Measurements from ENCODE around the gene ATF7.
"Not testable (repeated sequence)": the region's sequence is repeated elsewhere in the genome, so short reads cannot be mapped to it uniquely, and the experiment has no call there.

The ATF7 gene

GRCh38 chr12:53481939-53482586, 144.1 kb downstream of the ATF7 start:
- DNase-seq (ENCODE audit: low spot score): no peak

GRCh38 chr12:53481458-53481857, 144.7 kb downstream of the ATF7 start:
- DNase-seq (ENCODE audit: low spot score): not testable (repeated sequence)

GRCh38 chr12:53480491-53481442, 145.4 kb downstream of the ATF7 start:
- no peak for DNase-seq (ENCODE audit: low spot score)

GRCh38 chr12:53479331-53479730, 146.9 kb downstream of the ATF7 start:
- no peak for DNase-seq (ENCODE audit: low spot score)

GRCh38 chr12:53478865-53479264, 147.3 kb downstream of the ATF7 start:
- no peak for DNase-seq (ENCODE audit: low spot score)

GRCh38 chr12:53476769-53477209, 149.4 kb downstream of the ATF7 start:
- no peak for DNase-seq (ENCODE audit: low spot score)

GRCh38 chr12:53474819-53475218, 151.4 kb downstream of the ATF7 start:
- no peak for DNase-seq (ENCODE audit: low spot score)

- DNase-seq (ENCODE audit: low spot score): no peak
Observed at GRCh38 chr12:53474077-53474476, 152.1 kb downstream of the ATF7 start.

- DNase-seq (ENCODE audit: low spot score): no peak
Observed at GRCh38 chr12:53472056-53472582, 154.1 kb downstream of the ATF7 start.

- no peak for DNase-seq (ENCODE audit: low spot score)
Observed at GRCh38 chr12:53468282-53468681, 157.9 kb downstream of the ATF7 start.

- no peak for DNase-seq (ENCODE audit: low spot score)
Observed at GRCh38 chr12:53467880-53468279, 158.3 kb downstream of the ATF7 start.

GRCh38 chr12:53467082-53467481, 159.1 kb downstream of the ATF7 start:
- no peak for DNase-seq (ENCODE audit: low spot score)

- no peak for DNase-seq (ENCODE audit: low spot score)
Observed at GRCh38 chr12:53466640-53467039, 159.5 kb downstream of the ATF7 start.

GRCh38 chr12:53465679-53466078, 160.5 kb downstream of the ATF7 start:
- DNase-seq (ENCODE audit: low spot score): no peak

GRCh38 chr12:53464685-53465418, 161.3 kb downstream of the ATF7 start:
- DNase-seq (ENCODE audit: low spot score): no peak

GRCh38 chr12:53463802-53464560, 162.2 kb downstream of the ATF7 start:
- no peak for DNase-seq (ENCODE audit: low spot score)

- no peak for DNase-seq (ENCODE audit: low spot score)
Observed at GRCh38 chr12:53462935-53463334, 163.2 kb downstream of the ATF7 start.

- no peak for DNase-seq (ENCODE audit: low spot score)
Observed at GRCh38 chr12:53461591-53461990, 164.6 kb downstream of the ATF7 start.

GRCh38 chr12:53461059-53461458, 165.1 kb downstream of the ATF7 start:
- no peak for DNase-seq (ENCODE audit: low spot score)

- DNase-seq (ENCODE audit: low spot score): no peak
Observed at GRCh38 chr12:53459097-53459496, 167.1 kb downstream of the ATF7 start.
